Right kidney (tissue), 1 donor: ENCODE measurements around the gene FAHD2A.
"Not testable (repeated sequence)": the region's sequence is repeated elsewhere in the genome, so short reads cannot be mapped to it uniquely, and the experiment has no call there.

Source experiments
- DNase-seq: peaks from one replicate; pipeline ENCODE4 v3.0.0-alpha.2; 2016

The FAHD2A gene

GRCh38 chr2:95389245-95390119, 13.0 kb upstream of the FAHD2A start:
- peak; percentile 52 for DNase-seq

GRCh38 chr2:95390272-95390880, 12.1 kb upstream of the FAHD2A start:
- no peak for DNase-seq

DNA sequence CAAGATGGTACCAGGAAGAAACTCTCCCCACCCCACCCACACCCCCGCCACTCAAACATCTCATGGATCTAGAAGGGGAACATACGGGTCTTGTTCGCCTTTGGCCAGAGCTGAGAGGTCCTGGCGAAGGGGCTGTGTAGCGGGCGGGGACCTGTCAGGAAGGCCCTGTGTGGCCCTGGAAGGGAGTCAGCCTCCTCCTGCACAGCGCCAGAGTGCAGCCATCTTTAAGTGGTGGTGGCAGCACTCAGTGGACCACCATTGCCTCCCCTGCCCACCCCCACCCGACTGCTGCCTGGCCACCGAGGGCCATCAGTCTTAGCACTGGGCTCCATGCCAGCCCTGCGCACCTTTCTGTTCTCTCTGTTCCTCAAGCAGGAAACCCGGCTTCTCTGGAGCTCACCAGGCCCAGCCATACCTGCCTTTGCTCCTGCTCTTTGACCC, 11.6 kb upstream of the FAHD2A start:
- no peak for DNase-seq

DNA sequence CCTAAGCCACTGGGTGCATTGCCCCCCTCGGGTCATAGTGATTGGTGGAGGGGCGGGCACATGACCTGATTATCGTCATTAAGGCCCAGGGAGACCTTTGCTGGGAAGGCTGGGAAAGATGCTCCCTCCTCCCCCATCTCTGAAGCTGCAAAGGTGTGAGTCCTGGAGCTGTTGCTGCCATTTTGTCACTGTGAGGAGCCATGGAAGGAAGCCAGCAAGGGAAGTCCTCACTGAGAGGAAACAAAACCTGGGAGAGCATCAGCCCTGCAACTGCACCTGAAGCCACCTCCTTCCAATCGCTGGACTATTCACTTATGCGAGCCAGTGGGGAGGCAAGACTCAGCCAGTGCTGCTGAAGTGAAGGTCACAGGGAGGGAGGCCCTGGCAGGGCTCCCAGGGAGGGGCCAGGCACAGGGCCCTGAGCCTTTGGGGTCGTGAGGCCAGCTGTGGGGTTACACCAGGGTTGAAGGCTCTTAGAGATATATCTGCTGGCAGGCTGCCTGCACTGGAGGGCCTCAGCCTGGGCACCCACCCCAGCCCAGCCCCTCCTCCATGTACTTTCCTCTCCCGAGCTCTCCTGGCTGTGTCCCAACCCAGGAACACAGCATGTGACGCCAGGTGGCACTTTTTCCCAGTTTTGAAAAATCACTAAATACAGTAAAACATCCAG, 10.7 kb upstream of the FAHD2A start:
- no peak for DNase-seq

DNA sequence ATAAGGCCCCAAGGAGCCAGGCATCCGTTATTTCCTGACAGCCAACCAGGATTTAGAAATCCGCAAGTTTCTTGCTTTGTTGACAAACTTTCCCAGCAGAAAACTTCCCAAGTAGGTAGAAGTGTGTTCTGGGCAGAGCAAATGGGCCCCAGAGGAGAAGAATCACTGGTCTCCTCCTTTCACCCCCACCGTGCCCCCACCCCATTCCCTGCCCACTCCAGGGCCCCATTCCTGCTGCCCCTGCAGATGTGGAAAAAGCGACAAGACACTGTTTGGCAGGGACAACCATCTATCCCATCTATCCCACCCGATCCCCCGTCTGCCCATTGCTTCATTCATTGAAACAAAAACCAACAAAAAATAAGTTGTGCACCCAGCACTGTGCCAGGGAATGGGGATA, 10.2 kb upstream of the FAHD2A start:
- DNase-seq: no peak

DNA sequence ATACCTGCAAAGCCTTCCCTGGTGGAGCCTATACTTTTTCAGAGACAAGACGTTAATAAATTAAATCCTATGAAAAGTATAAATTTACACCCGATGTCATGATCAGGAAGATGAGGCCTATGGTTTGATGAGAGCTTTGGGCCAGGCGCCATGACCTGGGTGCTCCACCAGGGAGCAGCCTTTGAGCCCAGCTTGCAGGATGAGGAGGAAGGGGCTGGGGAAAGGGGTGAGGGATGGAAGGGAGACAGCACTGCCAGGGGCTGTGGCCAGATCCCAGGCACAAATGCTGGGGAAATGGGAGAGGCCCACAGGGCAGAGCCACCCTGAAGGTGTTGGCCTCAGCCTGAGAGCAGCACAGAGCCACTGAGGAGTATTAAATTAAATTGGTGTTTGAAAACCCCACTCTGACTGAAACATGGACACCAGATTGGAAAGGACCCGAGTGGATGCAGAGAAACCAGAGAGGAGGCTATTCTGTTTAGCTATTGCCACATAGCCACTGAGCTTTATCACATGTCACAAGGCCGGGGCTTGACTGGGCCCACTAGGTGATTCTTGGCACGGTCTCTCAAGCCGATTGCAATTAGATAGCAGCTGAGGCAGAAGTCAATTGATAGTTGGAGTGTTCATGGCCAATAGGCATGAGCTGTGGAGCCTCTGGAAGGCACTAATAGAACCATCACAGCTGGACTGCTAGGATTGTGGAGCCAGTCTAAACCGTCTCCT, 9.6 kb upstream of the FAHD2A start:
- no peak for DNase-seq

GRCh38 chr2:95393901-95394300, 8.6 kb upstream of the FAHD2A start:
- no peak for DNase-seq

DNA sequence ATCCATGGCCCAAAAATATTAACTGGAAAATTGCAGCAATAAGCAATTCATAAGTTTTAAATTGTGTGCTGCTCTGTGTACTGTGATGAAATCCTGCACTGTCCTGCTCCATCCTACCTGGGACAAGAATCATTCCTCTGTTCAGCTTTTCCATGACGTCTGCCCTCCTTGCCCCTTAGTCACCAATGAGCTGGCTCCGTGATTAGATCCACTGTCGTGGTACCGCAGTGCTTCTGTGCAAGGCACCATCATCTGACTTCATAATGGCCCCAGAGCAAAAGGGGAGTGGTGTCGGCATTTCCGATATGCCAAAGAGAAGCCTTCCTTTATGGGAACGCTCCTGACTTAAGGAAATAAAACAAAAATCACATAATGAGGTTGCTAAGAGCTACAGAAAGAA, 3.4 kb upstream of the FAHD2A start:
- no peak for DNase-seq

- peak; percentile 17 for DNase-seq
Measured at GRCh38 chr2:95401480-95401879, 1.0 kb upstream of the FAHD2A start.

DNA sequence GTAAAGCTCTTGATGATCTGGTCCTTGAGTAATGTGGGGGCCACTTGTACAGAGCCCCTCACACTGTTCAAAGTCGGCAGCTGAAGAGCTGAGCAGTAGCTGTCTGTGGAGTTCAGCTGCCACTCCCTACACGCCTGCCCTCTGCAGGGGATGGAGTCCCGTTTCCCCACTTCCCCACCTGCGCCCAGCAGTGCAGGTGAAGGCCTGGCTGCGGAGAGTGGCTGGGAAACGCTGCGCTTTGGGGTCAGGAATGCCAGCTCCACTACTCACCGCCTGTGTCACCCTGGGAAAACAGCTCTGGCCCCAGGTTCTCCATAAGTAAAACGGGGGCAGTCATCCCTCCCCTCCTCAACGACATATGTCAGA, 521 bp upstream of the FAHD2A start:
- not testable (repeated sequence) for DNase-seq

DNA sequence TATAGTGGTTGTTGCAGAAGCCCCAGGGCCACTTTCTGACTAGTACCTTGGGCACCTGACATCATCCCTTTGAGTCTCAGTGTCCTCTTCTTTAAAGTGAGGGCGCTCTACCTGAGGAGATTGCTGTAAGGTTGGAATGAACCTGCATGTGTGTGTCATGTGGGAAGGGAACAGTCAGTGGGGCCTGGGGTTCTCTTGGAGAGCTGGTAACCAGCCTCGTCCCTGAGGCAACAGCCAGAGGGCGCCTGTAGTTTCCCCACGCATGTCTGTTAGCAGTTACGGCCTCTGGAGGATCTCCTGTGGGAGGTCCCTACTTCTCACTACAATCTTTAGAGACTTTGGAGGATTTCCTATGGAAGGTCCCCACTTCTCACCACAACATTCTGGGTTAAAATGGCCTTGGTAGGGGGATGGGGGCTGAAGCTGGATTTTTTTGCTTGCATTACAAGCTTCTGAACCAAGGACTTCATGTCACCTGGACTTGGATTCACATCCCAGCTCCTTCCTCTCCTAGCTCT, 755 bp downstream of the FAHD2A start:
- DNase-seq: not testable (repeated sequence)

DNA sequence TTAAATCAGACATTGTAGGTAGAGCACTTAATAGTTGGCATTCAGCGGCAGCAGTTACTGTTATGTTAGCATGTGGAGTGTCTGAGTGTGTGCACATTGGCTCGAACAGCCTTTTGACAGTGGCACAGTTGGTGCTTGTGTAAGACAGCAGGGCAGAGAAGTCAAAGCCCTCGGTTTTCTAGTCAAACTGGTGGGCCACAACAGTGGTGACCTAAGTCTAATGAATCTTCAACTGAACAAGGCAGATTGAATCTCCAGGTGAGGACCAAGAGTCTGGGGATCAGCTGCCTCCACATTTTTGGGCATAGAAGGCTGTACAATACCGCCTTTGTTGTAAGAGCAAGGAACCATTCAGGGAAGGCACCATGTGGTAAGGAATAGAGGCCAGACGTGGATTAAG, 1.3 kb downstream of the FAHD2A start:
- DNase-seq: not testable (repeated sequence)

- not testable (repeated sequence) for DNase-seq
Measured at GRCh38 chr2:95404676-95405075, 2.2 kb downstream of the FAHD2A start.

DNA sequence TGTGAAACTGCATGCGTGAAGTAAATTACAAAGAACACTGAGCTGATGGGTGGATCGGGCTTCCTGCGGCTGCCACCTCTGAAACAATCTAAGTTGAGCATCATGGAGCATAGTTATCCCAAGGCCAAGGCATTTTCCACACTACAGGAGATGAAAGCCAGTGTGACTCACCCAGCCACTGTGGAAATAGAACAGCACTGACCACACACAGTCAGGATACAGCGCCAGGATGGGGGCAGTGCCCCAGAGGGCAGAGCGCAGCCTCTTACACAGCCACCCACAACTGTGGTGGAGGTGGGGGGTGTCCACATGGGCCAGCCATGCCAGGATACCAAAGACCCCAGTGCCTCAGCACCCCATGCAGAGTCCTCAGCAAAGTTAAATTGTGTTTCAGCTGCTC, 8.7 kb downstream of the FAHD2A start:
- DNase-seq: not testable (repeated sequence)

- DNase-seq: peak; percentile 46
Measured at GRCh38 chr2:95414015-95414594, 11.6 kb downstream of the FAHD2A start.

DNA sequence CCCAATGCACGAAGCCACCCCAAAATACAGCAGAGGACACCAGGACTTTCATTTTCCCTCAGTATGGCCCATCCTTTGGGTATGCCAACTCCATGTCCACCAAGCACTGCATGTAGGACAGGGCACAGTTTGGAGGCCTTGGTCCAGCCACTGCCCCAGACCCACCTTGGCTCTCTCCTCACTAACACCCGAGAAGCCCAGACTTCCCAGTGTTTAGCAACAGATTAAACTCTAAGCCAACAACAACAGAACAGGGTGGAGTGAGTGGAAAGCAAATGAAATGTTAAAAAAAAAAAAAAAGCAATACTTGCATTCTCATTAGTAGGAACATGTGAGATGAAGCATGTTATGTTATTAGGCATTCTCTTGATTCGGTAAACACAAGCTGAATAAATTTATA, 12.6 kb downstream of the FAHD2A start:
- DNase-seq: not testable (repeated sequence)

- not testable (repeated sequence) for DNase-seq
Measured at GRCh38 chr2:95415561-95415960, 13.1 kb downstream of the FAHD2A start.

DNA sequence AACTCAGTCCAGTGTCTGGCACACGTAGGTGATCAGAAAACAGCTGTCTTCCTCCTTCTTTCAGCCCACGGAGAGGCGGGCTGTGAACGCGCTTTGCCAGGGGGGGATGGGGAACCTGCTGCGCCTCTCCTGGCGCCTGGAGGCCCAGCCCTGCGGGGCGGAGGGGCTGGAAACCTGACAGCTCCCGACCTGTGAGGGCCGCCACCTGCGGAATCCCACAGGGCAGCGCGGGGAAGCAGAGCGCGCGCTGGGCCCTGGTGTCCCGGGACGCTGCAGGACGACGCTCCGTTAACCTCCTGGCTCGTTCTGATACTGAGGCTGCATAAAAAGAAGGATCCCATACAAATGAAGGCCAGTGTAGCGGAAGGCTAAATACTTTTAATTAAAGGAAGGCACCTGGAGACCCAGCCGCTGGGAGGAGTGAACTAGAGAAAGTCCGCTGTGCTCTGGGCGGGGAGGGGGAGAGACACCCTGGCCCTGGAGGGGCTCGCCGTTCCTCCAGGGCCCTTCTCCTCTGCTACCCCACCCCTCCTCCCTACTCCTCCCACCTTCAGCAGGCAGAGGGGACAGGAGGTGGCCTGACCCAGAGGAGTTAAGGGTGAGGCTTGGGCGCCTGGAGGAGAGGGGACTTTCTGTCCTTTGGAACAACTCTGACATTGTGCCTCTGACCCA, 24.8 kb downstream of the FAHD2A start:
- not testable (repeated sequence) for DNase-seq

DNA sequence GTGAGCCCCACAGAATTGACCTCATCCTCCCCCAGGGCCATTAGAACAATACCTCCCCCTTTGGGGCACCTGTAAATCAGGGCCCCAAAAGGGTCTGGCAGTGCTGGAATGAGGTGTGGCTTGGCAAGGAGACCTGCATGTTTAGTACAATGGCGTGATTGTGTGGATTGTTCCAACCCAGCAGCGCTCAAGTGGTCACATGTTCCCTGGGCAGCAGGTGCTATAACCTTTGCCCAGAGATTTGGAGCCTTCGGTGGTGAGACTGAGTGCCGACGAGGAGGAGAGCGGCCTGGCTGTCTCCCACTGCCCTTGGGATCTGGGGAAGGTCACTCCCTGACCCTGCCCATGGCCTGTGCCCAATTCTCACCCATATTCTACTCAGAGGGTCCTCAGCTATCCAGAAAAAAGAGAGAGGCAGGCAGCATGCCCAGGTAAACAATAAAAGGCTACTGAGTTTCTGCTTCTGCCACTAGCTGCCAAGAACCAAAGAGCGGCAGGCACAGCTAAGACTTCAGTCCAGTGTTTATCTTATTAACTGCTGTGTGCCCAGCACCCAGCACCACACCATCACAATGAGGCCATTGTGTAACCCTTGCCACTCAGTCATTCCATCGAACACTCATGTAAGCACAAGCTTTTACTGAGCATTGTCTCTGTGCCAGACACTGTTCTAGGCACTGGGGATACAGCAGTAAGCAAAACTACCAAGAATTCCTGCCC, 27.4 kb downstream of the FAHD2A start:
- not testable (repeated sequence) for DNase-seq

- not testable (repeated sequence) for DNase-seq
Measured at GRCh38 chr2:95433373-95433772, 30.9 kb downstream of the FAHD2A start.

DNA sequence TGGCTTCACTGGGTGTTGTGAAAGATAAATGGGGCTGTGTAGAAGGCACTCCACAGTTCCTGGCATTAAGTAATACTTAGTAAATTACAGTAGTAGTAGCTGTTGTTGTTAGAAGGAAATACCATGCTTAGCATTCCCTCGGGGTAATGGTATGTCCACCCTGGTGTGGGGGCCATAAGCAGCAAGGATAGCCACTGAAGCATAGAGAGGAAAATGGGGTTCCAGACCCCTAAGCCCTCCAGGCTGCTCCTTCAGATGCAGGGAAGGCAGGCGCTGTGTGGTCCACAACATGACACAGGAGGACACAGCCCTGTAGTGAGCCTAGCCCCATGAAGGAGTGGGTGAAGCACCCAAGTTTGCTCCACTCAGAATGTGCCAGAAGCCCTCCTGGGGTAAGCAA, 31.5 kb downstream of the FAHD2A start:
- DNase-seq: not testable (repeated sequence)
